BJ (cell line): ENCODE data around the gene TRH. TPM values are rescaled to one million over a fixed set of nuclear protein-coding genes. Genes with fewer than 3 reads are reported as not detected.

ENCODE experiments used
- CTCF ChIA-PET: fragments of 350-600 bp; formaldehyde crosslinking; extraction: SDS; loops from one replicate; lab custom pipeline; 2021; ENCODE audit warnings: antibody characterized with exemption, inconsistent platforms; lab: Yijun Ruan, JAX
- POLR2A ChIA-PET: fragments of 300-600 bp; sonication (Branson Sonifier 250); formaldehyde crosslinking; extraction: SDS; loops from one replicate; lab custom pipeline; 2021; ENCODE audit warnings: antibody characterized with exemption; lab: Charles Lee
- DNase-seq: peaks from one replicate; pipeline ENCODE4 v3.0.0-alpha.2; 2011; ENCODE audit warnings: low read depth
- H3K27me3 ChIP-seq: 2 replicates; pipeline ENCODE4 v1.6.0; 2011; ENCODE audit warnings: low read length; ENCODE audit not compliant: control insufficient read depth, insufficient read depth
- H3K36me3 ChIP-seq: 2 replicates; pipeline ENCODE4 v1.5.1; 2011; ENCODE audit warnings: low read length; ENCODE audit not compliant: control insufficient read depth, insufficient read depth
- H3K4me3 ChIP-seq: 2 replicates; pipeline ENCODE4 v1.5.1; 2011; ENCODE audit warnings: low read depth, mild to moderate bottlenecking, control low read depth, low read length
- polyA plus RNA-seq: library from polyadenylated mRNA; depleted of rRNA; stranded (reverse); fragments of >200 nt; gene quantifications from 2 replicates; pipeline ENCODE4 v1.2.3, GENCODE V29; 2011
- TF ChIP-seq, protein P1 (sequence below): IDR thresholded peaks from 2 replicates; pipeline ENCODE4 v1.5.1; 2011; ENCODE audit warnings: low read depth, mild to moderate bottlenecking, control low read depth, inconsistent platforms, low read length, moderate library complexity; ENCODE audit not compliant: insufficient read depth

Gene TRH
- polyA plus RNA-seq, 1 experiment = not detected

GRCh38 chr3:129942296-129942695 lies 32.2 kb upstream of the TRH start:
- Histone ChIP-seq H3K36me3 (no peaks in the 10 kb centered on the region), H3K27me3 (peaks cover 3% of the 10 kb centered on the region), H3K4me3 (no peak overlapping the region)
- TF ChIP-seq, protein P1, sequence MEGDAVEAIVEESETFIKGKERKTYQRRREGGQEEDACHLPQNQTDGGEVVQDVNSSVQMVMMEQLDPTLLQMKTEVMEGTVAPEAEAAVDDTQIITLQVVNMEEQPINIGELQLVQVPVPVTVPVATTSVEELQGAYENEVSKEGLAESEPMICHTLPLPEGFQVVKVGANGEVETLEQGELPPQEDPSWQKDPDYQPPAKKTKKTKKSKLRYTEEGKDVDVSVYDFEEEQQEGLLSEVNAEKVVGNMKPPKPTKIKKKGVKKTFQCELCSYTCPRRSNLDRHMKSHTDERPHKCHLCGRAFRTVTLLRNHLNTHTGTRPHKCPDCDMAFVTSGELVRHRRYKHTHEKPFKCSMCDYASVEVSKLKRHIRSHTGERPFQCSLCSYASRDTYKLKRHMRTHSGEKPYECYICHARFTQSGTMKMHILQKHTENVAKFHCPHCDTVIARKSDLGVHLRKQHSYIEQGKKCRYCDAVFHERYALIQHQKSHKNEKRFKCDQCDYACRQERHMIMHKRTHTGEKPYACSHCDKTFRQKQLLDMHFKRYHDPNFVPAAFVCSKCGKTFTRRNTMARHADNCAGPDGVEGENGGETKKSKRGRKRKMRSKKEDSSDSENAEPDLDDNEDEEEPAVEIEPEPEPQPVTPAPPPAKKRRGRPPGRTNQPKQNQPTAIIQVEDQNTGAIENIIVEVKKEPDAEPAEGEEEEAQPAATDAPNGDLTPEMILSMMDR = peak; percentile 80
- CTCF ChIA-PET = interaction anchor here (0.7 to 11.6 kb wide), 42 partner anchors 8 to 1583 kb away, joined by 3 to 175 read pairs (median 5); partner anchors contain the start of genes ALG1L2 and TRH
- POLR2A ChIA-PET = interaction anchor here (0.9 kb wide), 1 partner anchor 169 kb away, joined by 5 read pairs; no protein-coding TSS in a partner anchor
- no peak for DNase-seq

GRCh38 chr3:129943020-129943419 lies 31.5 kb upstream of the TRH start:
- TF ChIP-seq, protein P1 = no peak
- no peak overlapping the region for H3K4me3 ChIP-seq
- POLR2A ChIA-PET = no interaction called here
- peaks cover 3% of the 10 kb centered on the region for H3K27me3 ChIP-seq
- CTCF ChIA-PET = interaction anchor here (0.7 to 11.6 kb wide), 35 partner anchors 8 to 1584 kb away, joined by 3 to 175 read pairs (median 5); partner anchors contain the start of genes ALG1L2 and TRH
- H3K36me3 ChIP-seq = no peaks in the 10 kb centered on the region
- DNase-seq = no peak

DNA sequence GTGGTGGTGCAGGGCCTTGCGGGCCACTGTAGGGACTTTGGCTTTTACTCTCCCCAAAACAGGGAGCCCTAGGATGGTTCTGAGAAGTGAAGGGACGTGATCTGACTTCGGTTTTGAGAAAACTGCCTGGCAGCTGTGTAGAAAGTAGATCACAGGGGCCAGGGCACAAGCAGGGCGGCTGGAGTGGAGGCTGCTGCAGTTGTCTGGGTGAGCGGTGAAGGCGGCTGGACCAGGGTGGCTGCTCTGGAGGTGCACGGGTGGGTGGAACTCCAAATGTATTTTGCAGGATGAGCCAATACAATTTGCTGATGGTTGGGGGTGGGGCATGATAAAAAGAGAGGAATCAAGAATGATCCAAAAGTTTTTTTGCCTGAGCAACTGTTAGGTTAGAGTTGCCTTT lies 29.8 kb upstream of the TRH start:
- no peak for DNase-seq
- H3K36me3 ChIP-seq = no peaks in the 10 kb centered on the region
- POLR2A ChIA-PET = no interaction called here
- TF ChIP-seq, protein P1 = no peak
- peaks cover 3% of the 10 kb centered on the region for H3K27me3 ChIP-seq
- CTCF ChIA-PET = interaction anchor here (1.8 to 11.6 kb wide), 3 partner anchors 152 to 162 kb away, joined by 5 to 175 read pairs (median 8); no protein-coding TSS in a partner anchor
- no peak overlapping the region for H3K4me3 ChIP-seq

GRCh38 chr3:129947538-129948240 lies 26.8 kb upstream of the TRH start:
- DNase-seq = no peak
- CTCF ChIA-PET = interaction anchor here (1.3 to 11.6 kb wide), 3 partner anchors 14 to 158 kb away, joined by 3 to 175 read pairs (median 8); no protein-coding TSS in a partner anchor
- Histone ChIP-seq H3K36me3 (no peaks in the 10 kb centered on the region), H3K4me3 (no peak overlapping the region), H3K27me3 (peaks cover 6% of the 10 kb centered on the region)
- TF ChIP-seq, protein P1 = no peak
- POLR2A ChIA-PET = no interaction called here

DNA sequence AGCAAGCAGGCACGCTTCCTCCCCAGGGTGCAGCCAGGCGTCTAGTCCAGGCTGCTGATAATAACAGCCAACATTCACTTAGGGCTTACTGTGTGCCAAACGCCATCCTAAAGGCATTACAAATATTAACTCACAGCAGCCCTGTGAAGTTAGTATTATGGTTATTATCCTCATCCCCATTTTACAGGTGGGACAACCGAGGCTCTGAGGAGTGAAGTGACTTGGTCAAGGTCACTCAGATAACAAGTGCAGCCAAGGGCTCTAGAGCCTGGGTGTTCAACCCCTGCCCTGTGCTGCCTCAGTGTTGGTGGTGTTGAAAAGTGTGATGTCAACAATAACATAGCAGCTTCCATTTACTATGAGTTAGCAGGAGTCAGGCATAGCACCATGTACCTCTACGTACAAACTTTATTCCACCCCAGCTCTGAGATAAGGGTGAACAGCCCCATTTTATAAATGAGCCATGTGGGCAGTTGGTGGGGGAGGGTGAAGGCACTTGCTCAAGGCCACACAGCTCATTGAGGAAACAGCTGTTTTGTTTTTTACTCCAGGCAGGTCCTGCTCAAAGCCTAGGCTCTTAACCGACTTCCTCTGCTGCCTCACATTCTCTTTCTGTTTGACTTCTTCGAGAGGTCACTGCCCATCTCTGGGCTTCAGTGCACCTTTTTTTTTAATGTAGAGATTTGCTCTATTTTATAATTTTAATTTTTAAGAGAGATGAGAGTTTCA lies 24.0 kb upstream of the TRH start:
- Histone ChIP-seq H3K27me3 (peaks cover 10% of the 10 kb centered on the region), H3K4me3 (no peak overlapping the region), H3K36me3 (no peaks in the 10 kb centered on the region)
- CTCF ChIA-PET = interaction anchor here (0.6 to 11.6 kb wide), 5 partner anchors 8 to 323 kb away, joined by 3 to 175 read pairs (median 3); no protein-coding TSS in a partner anchor
- POLR2A ChIA-PET = no interaction called here
- no peak for DNase-seq
- TF ChIP-seq, protein P1 = no peak
